HuH-7.5 (cell line): ENCODE data around the gene OSBPL1A.

Experiments used
- DNase-seq: peaks from one replicate; pipeline ENCODE4 v3.0.0; 2011; ENCODE audit warnings: low spot score

The OSBPL1A gene

DNA sequence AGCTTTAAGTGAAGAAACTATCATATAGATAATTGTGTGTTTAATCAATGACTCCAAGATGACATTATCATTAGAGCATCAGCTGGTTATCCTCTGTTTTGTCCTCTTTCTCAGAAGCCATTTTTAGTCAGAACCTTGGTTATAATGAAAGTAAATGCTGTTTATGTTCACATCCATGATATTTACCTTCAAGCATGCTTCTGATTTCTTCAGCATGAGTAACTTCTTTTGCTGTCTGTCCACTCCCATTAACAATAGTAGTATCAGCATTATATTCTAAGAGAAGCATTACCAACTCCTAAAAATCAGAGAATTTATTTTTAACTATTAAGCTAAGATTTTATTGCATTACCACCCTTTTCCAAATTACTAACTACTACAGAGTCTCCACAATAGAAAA lies 56.3 kb downstream of the OSBPL1A start:
- no peak for DNase-seq

DNA sequence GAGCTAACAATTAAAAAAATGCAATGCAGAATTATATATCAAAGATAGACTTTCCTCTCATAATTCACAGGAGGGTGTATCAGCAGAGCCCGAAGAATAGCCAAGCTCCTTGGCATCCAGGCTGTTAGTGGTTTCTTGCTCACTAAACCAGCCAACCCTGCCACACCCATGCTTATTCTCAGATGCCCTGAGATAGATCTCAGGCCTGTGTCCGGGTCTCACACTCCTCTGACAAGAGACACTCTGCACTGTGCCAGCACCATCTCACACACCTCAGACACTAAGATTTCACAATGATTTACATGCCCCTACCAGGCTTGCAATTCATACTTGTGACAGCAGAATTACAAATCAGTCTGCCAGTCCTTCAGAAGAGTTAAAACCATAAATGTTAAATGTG lies 64.5 kb downstream of the OSBPL1A start:
- no peak for DNase-seq

DNA sequence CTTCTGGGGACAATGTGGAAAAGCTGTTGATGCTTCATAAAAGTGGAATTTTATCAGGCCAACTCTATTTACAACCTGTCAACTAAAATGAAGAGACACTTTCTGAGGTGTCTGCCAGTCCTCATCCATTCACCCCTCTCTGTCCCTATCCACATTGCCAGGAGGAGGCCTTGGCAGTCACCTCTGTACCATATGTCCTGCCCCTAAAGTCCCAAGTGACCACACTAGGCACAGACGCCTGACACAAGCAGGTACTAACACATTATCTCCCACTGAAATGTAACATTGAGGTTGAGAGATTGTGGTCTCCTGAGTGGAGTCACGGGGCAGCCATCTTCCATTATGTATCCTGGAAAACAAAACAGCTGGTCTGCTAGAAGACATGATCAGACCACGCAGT lies 71.4 kb downstream of the OSBPL1A start:
- DNase-seq = no peak

DNA sequence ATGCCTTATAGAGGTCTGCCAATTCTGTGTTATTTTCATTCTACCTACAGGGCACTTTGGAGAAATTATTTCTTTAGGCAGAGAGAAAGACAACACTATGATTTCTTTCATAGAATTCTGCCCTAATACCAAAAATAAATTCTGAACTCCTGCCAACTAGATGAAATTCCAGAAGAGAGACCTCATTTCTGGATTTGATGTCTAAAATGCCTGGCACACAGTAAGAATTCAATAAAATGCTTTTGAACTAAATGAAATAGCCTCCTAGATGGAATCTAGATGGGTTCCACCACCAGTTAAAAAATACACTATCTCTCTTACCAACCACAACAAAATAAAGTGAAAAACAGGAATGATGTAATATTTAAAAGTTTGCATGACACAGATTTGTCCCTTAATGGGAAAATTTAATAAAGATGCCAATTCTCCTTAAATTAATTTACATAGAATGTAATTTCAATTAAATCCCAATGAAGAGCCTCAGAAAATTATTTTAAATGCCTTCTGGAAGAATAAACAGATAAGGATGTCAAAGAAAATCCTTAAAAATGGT lies 75.0 kb downstream of the OSBPL1A start:
- no peak for DNase-seq

DNA sequence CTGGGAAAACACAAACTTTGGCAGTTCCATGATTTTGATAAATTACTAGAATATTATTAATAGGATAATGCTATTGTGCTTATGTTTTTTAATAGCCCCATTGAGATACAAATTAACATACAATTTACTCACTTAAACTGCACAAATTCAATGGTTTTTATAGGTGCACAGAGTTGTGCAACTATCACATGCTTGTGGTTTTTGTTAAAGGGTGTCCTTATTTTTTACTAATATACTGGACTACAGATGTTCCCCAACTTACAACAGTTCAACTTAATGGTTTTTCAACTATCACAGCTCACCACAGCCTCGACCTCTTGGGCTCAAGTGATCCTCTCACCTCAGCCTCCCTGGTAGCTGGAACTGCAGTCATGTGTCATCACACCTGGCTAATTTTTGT lies 76.6 kb downstream of the OSBPL1A start:
- DNase-seq = no peak

DNA sequence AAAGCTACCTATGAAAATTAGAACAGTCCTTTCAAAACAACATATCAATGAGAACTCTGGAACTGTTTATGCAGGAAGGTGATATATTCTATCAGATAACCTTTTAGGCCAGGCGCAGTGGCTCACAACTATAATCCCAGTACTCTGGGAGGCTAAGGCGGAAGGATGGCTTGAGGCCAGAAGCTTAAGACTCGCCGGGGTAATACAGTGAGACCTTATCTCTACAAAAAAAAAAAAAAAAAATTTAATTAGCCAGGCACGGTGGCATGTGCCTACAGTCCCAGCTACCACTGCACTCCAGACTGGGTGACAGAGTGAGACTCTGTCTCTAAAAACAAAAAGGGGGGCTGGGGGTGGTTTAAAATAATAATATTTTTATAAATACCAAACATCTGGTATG lies 77.9 kb downstream of the OSBPL1A start:
- DNase-seq = no peak

DNA sequence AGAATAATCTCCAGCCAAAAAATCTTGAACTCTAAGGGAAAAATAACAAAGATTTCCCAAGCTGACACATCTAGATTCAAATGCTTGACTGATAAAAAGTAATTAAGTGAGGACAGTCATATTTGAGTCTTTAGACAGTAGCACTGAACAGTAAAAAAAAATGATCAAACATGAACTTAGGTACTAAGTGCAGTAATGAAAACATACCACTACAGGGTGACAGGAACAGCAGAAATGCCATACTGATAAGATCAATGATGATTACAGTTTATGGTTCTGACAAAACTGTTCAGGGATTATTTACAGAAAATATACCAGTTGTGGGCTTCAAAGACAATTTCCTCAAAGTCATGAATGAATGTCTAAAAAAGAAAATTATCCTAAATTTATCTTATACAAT lies 80.3 kb downstream of the OSBPL1A start:
- no peak for DNase-seq

DNA sequence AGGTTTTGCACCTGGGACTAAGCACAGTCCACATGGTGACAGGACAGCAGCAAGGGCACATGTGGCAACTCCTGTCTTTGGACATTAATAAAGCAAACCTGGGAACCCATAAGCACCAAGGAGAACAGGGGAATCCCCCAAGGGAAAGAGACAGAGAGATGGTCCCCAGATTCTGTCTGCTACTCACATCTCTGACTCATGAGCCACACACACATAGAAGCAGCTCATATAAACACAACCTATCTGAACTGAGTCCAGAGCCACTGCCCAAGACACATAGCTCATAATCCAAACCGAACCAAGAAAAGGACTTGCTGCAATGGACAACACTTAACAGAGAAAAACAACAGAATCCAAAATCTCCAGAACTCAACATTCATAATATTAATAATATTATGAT lies 82.5 kb downstream of the OSBPL1A start:
- no peak for DNase-seq

DNA sequence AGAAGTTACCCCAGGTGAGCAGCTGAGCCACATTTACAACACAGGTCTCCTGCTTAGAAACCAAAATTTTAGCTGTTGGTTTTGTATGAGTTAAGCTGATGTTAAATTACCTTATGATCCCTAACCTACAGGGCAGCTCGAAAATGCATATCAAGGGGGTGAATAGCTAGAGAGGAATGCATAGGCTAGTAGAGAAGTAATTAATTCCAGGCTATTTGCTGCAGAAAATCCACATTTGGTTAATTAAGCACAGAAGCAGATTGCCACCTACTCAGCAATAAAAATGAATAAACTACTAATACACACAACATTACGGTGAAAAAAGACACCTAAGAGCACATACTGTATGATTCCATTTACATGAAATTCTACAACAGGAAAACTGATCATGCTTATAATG lies 91.4 kb downstream of the OSBPL1A start:
- no peak for DNase-seq

DNA sequence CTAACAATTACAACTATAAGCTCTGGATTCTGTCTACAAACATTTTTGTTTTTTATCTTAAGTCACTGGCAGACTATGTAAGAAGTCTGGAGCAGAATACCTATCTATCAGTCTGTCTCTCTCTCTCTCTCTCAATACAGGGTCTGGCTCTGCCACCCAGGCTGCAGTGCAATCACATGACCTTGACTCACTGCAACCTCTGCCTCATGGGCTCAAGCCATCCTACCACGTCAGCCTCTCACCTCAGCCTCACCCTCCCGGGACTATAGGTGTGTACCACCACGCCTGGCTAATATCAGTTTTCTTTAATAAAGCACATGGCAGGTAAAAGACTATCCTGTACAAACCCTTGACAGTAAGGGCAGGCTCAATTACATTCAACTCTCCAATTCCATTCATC lies 96.9 kb downstream of the OSBPL1A start:
- no peak for DNase-seq

DNA sequence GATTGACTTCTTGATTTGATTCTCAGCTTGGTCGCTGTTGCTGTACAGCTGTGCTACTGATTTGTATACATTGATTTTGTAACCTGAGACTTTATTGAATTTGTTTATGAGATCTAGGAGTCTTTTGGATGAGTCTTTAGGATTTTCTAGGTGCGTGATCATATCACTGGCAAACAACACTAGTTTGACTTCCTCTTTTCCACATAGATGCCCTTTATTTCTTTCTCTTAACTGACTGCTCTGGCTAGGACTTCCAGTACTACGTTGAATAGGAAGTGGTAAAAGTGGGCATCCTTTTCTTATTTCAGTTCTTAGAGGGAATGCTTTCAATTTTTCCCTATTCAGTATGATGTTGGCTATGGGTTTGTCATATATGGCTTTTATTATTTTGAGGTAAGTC lies 101.3 kb downstream of the OSBPL1A start:
- DNase-seq = no peak

DNA sequence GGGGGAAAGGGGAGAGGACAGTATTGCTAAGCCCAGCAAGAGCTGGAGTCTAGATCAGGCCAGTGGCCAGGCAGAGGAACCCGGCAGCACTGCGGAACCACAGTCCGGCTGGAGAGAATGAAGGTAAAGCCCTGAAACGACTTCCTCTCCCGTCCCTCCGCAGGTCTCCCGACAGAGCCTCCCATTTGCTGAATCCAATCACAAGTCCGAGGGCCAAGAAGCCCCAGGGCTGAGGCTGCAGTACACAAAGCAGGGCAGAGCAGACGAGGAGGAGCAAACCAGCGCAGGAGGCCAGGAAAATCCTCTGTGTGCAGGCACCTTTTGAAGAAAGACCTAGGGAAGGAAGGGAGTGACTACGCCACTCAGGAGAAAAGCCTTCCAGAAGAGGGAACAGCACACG lies 104.4 kb downstream of the OSBPL1A start:
- DNase-seq = no peak

DNA sequence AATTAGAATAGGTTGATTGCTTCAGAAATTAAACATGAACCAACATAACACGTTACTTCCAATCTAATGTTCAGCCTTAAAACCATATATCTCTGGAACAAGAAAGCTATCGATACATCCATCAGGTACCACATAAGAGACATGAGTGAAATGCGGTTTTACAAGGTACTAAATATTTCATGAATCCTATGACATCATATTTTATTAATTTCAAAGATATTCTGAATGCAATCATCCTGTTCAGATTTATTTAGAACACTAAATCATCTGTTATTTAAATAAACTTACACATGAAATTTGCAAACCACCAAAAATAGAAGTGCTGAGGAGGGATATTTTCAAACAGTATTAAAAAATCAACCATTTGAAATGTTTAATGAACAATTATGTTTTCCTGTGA lies 119.0 kb downstream of the OSBPL1A start:
- no peak for DNase-seq

DNA sequence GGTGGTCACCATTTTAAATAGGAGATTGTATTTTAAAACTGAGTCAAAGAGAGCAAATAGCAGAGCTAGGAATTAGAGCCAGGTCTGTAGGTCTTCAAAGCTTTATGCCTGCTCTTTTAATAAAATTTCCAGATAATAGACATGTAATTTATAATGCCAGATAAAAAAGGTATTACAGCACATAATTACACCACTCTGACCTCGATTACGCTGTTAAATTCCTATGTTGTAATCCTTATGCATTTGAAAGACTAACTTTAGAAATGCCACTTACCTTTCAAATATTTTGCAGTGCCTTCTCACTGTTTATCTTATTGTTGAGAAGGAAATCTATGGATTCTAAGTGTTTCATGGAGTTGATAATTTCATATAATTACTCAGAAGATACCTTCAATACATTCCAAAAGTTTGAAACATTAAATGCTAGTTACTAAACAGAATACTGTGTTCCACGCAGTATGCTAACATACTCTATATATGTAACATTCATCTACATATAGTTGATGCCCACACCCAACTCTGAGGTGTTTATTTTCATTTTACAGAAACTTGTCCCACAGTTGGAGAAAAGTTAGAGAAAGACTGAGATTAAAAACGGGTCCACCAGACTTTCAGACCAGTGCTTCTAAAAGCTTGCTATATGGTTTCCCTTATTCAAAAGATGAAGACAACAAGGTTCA lies 120.0 kb downstream of the OSBPL1A start:
- no peak for DNase-seq

DNA sequence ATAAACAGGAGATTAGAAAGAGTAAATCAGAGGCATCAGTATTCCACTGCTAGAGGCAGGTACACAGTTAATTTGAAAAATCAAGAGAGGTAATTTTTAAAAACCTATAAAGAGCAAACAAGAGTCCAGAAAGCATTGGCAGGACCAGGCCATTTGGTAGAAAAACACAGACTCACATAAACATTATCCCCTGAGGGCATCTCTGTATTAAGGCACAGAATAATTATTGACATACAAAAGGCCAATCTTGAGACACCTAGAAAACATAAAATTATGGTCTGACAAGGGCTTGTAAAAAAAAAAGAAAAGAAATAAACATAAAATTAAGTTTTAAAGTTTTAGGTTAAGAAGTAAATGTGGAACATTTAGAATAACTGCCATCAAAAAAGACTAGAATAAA lies 120.6 kb downstream of the OSBPL1A start:
- no peak for DNase-seq

DNA sequence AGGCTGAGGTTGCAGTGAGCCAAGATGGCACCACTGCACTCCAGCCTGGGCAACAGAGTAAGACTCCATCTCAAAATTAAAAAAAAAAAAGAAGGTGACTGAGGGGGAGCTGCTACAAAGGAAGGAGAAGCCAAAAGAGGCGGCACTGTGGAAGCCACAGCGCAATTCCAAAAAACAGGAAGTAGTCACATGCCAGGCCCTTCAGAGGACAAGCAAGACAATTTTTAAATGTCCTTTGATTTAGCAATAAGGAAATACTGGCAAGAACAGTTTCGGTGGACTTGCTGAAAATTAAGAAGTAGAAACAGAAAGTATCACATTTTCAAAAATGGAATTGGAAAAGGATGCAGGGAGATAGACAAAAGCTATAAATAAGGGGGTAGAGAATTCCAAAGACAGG lies 122.8 kb downstream of the OSBPL1A start:
- DNase-seq = no peak

DNA sequence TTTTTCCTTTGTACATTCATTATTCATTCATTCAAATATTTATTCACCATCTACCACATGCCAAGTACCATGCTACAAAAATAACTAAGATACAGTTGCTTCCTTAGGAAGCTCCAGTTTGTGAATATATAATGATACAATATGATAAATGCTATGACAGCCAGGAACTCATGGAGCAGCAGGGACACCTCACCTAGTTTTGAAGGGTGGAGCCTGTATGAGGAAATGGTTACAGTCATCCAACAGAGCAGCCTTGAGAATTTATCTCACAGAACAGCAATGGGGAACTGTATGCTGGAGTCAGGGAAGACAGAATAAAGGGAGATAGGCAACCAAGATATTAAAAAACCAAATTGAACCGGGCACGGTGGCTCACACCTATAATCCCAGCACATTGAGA lies 124.0 kb downstream of the OSBPL1A start:
- DNase-seq = no peak

DNA sequence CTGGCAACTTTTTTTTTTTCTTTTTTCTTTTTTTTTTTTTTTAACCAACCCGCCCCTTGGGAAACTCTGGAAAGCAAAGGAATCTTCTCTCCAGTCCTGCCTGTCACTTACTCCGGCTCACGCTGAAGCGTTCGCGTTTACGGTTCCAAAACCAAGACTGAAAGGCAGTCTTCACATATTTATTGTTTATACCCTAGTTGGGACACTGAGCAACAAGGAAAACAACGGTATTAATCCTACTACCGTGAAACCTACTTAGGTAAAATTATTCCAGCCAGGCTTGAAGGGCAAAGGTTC lies 125.4 kb downstream of the OSBPL1A start:
- DNase-seq = no peak

DNA sequence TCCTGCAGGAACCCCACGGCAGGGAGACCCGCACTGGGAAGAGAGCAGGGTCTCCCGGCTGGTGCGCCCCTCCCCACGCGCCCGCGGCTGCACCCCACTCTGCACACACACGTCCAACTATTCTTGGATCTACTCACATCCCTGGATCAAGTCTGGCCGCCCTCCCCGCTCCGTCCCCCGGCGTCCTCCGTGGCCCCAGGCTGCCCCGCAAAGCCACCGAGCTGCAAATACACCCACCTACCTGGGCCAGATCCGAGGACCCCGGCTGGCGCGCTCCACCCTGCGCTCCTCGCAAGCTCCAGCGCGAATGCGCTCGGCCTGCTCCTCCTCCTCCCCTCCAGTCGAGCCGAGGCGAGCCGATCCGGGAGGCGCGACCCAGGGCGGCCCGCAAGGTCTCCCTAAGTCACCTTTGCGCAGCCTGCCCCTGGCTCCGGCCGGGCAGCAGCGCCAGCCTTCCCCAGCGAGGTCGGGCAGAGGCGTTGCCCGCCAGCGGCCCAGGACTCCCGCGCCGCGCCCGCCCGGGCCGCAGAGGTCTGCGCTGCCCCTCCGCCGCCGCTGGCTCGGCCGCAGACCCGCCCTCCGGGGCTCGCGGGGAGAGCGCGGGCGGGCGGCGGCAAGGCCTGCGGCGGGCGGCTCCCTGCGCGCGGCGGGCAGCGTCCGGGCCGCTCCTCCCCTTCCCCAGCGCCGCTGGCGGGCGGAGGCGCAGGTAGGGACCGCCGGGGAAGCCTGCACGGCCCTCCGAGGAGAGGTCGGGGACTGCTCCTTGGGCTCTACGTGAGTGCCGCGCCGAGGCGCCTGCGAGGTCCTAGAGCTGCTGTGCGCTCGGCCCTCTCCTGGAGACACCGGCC lies 126.0 kb downstream of the OSBPL1A start:
- peak; percentile 59 for DNase-seq

DNA sequence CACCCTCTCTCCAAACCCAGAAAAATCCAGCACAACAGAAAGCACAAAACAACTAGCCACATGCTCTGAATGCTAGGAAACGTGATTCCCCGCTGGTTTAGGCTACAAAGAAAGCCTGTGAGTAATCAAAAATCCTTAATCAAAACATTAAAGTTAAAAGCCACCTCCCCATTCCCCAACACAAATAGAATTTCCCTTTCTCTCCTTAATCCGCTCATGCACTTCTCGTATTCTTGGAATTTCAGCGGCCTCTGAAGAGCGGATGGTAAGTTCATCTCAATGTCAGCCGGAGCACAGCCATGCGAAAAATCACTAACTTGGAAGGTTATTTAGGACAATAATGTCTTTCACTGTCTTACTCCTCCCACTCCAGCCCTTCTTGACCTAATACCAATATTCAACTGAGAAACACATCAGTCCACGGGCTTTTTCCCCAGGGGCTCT lies 126.7 kb downstream of the OSBPL1A start:
- peak; percentile 8 for DNase-seq

DNA sequence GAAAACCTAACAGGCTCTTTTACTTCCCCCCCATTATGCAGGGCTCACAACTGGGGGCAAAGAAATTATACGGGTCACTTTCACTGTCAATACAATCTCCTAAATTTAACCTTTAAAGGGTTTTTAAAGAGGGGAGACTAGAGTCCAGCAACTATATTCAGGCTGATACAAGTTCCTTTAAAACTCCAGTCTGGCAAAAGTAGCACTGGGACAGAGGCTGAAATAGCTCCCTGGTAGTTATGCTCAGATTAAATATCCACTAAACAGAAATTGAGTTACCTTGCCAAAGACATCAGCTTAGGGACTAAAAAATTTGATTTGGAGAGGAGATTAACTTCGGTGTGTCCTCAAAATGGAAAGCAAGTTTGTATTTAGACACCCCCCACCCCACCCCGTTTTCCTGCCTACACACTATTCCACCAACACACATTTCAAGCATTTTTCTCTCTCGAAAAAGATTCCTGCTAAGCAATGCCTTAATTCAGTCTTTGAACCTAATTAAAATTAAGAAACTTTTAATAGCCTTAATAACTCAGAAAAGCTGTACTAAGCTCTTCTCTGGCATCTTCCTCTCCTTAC lies 127.2 kb downstream of the OSBPL1A start:
- no peak for DNase-seq

DNA sequence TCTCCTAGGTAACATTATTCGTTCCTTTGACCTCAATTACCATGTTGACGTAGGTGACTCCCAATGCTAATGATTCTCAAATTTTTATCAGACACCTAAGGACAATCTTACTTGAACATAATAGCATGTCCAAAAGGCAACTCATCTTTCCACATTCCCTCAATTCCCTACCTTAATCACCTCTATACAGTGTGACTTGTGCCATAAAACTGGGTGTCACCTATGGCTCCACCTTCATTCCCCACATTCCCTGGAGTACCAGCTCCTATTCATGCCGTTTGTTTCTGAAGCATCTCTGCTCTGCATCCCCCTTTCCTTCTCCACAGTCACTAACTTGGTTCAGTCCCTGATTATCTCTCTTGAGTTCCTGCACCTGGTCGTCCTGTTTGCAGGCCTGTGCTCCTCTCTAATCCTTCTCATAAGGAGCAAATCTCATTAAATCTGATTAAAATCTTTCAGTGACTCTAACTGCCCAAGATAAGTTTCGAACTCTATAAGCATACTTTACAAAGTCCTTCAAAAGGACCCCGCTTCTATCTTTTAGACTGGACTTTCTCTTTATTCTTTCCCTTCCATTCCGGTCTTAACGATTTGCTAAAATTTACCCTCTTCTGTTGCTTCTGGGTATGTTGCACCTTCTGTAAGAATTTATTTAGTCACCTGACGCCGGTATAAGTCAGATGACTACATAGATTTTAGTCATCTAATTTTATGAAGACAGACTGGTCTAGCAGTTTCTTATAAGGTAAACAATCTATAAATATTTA lies 128.7 kb downstream of the OSBPL1A start:
- no peak for DNase-seq

DNA sequence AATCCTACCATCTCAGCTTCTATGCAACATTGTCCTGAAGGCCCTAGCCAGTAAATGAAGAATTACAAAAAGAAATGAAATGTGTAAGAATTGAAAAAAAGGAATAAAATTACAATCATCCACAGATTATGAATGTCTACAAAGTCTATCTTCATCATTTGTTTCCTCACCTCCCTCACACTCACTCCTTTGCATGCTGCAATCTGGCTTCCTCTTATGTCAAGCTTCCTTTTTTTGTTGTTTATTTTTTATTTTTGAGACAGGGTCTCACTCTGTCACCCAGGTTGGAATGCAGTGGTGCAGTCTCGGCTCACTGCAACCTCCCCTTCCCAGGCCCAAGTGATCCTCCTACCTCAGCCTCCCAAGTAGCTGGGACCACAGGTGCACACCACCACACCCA lies 129.7 kb downstream of the OSBPL1A start:
- no peak for DNase-seq
